HepG2 (cell line): Measurements from ENCODE around the gene VSIG10L2. TPM values are rescaled to one million over a fixed set of nuclear protein-coding genes. Genes with fewer than 3 reads are reported as not detected.

Experiments
- ATAC-seq: fragments of 200-7000 bp; cut with Tn5 transposase; 3 replicates; pipeline ENCODE4 v1.9.1; 2020; ENCODE audit warnings: mild to moderate bottlenecking, moderate library complexity
- BruUV-seq: library from RNA; stranded (reverse); fragments of 400-500 nt; replicated peaks from 2 replicates; lab custom pipeline; 2021; lab: Mats Ljungman, UMichigan
- CTCF ChIA-PET: fragments of 300-600 bp; formaldehyde crosslinking; extraction: SDS; loops from one replicate; lab custom pipeline; 2021; ENCODE audit warnings: low total read pairs, inconsistent platforms, low intra/inter-chr PET ratio; lab: Yijun Ruan, JAX
- POLR2A ChIA-PET: fragments of 350-600 bp; sonication (Branson Sonifier 250); formaldehyde crosslinking; loops from one replicate; lab custom pipeline; 2020; ENCODE audit warnings: antibody characterized with exemption, inconsistent platforms; lab: Yijun Ruan, JAX
- DNase-seq: peaks from one replicate; pipeline ENCODE4 v3.0.0-alpha.2; 2015; ENCODE audit warnings: low spot score
- FAIRE-seq: peaks from 3 replicates; lab custom pipeline; 2011; peaks lifted over from hg19 to GRCh38; lab: Jason Lieb, UNC
- H2AFZ ChIP-seq: one replicate; pipeline ENCODE4 v1.6.1; 2011; ENCODE audit warnings: low read length, inconsistent platforms
- H3K27ac ChIP-seq: fragments of 300-600 bp; 3 replicates; pipeline ENCODE4 v1.8.0; 2011; ENCODE audit warnings: mixed run types, mild to moderate bottlenecking, mixed read lengths, low read length, inconsistent platforms; ENCODE audit not compliant: insufficient read depth; ENCODE audit errors: extremely low read length
- H3K27me3 ChIP-seq, 2 experiments: fragments of 200-600 bp in 1 of 2; 2 replicates in 1 of 2; 3 replicates in 1 of 2; pipeline versions ENCODE4 v1.6.0 to v1.8.0; 2011; ENCODE audit warnings: low read length in 2 of 2, mild to moderate bottlenecking in 2 of 2, moderate library complexity in 2 of 2, inconsistent platforms in 1 of 2; ENCODE audit not compliant: insufficient read depth in 2 of 2, control insufficient read depth in 1 of 2
- H3K36me3 ChIP-seq, 2 experiments: fragments of 200-600 bp in 1 of 2; replicated peaks in 1 of 2; 2 replicates in 1 of 2; 3 replicates in 1 of 2; pipeline versions ENCODE4 v1.5.1 to v1.8.0; 2011; ENCODE audit warnings: low read length in 2 of 2, inconsistent platforms in 1 of 2; ENCODE audit not compliant: insufficient read depth in 2 of 2, control insufficient read depth in 1 of 2
- H3K4me1 ChIP-seq: 2 replicates; pipeline ENCODE4 v1.5.1; 2012; ENCODE audit warnings: low read length, inconsistent platforms; ENCODE audit not compliant: insufficient read depth
- H3K4me2 ChIP-seq: 2 replicates; pipeline ENCODE4 v1.6.0; 2011; ENCODE audit warnings: low read depth, low read length, inconsistent platforms
- H3K4me3 ChIP-seq, 3 experiments: fragments of 200-600 bp in 1 of 3; sonication (generic), shearing (Covaris generic) in 1 of 3; replicated peaks in 1 of 3; 2 replicates each; pipeline ENCODE4 v1.5.1; 2011 to 2016; ENCODE audit warnings: low read length in 3 of 3, inconsistent platforms in 2 of 3, low read depth in 2 of 3, mild to moderate bottlenecking in 2 of 3, control low read depth in 1 of 3, mixed read lengths in 1 of 3; ENCODE audit not compliant: insufficient read depth in 1 of 3
- H3K79me2 ChIP-seq: one replicate; pipeline ENCODE4 v1.6.1; 2011; ENCODE audit warnings: low read length, inconsistent platforms; ENCODE audit not compliant: insufficient read depth
- H3K9ac ChIP-seq: 2 replicates; pipeline ENCODE4 v1.6.0; 2011; ENCODE audit warnings: mild to moderate bottlenecking, low read depth, low read length, inconsistent platforms; ENCODE audit not compliant: insufficient read depth
- H3K9me3 ChIP-seq: 2 replicates; pipeline ENCODE4 v1.5.1; 2012; ENCODE audit warnings: mild to moderate bottlenecking, low read length
- H4K20me1 ChIP-seq: 2 replicates; pipeline ENCODE4 v1.6.0; 2011; ENCODE audit warnings: inconsistent platforms, mild to moderate bottlenecking, low read length, moderate library complexity; ENCODE audit not compliant: insufficient read depth
- ATF7 ChIP-seq, 2 experiments: fragments of 450-650 bp in 1 of 2; sonication (generic) in 1 of 2; formaldehyde crosslinking in 1 of 2; IDR thresholded peaks; 2 replicates each; pipeline versions ENCODE4 v1.4.0 to v1.6.1; 2016 to 2020; ENCODE audit warnings: antibody characterized with exemption in 1 of 2, mild to moderate bottlenecking in 1 of 2, missing genetic modification reagents in 1 of 2
- FOSL1 ChIP-seq: sonication (generic); formaldehyde crosslinking; IDR thresholded peaks from 2 replicates; pipeline ENCODE4 v1.9.0; 2021; ENCODE audit warnings: missing genetic modification reagents, borderline replicate concordance
- MXI1 ChIP-seq: IDR thresholded peaks from 3 replicates; pipeline ENCODE4 v1.6.1; 2012; ENCODE audit warnings: low read depth, low read length, inconsistent platforms, borderline replicate concordance
- TCF12 ChIP-seq, 2 experiments: fragments of 450-650 bp in 1 of 2; sonication (generic) in 1 of 2; formaldehyde crosslinking in 1 of 2; IDR thresholded peaks; 2 replicates each; pipeline versions ENCODE4 v1.6.1 to v1.8.0; 2017 to 2022; ENCODE audit warnings: antibody characterized with exemption in 1 of 2, mild to moderate bottlenecking in 1 of 2, missing genetic modification reagents in 1 of 2, moderate library complexity in 1 of 2
- ZNF563 ChIP-seq: sonication (generic); formaldehyde crosslinking; IDR thresholded peaks from 2 replicates; pipeline ENCODE4 v1.8.0; 2022; ENCODE audit warnings: mild to moderate bottlenecking, moderate library complexity, missing genetic modification reagents
- ZNF687 ChIP-seq: sonication (generic); formaldehyde crosslinking; IDR thresholded peaks from 2 replicates; pipeline ENCODE4 v1.5.1; 2020; ENCODE audit warnings: mild to moderate bottlenecking, missing genetic modification reagents, moderate library complexity
- WGBS: methylation state at CpG from one replicate; pipeline ENCODE4 v1.1.6; 2017; ENCODE audit warnings: low lambda C conversion rate; 5-methylcytosine and 5-hydroxymethylcytosine counted together
- in situ Hi-C: cut with HindIII; loops from 2 replicates; pipeline ENCODE4 v1.10.0; 2017; ENCODE audit warnings: low pct_unique_long_range_greater_than_20kb; ENCODE audit not compliant: extremely low pct_ligation_motif_present
- intact Hi-C: fragments of 100-400 bp; cut with micrococcal nuclease; formaldehyde crosslinking; loops from one replicate; pipeline ENCODE4 v1.10.0; 2022; ENCODE audit not compliant: unreplicated experiment
- polyA plus RNA-seq, 8 experiments: library from polyadenylated mRNA; depleted of rRNA in 3 of 8; stranded (reverse) in 7 of 8; unstranded in 1 of 8; fragments of >200 nt; fragmentation: Illumina TruSeq in 4 of 8; extraction: Trizol in 4 of 8; gene quantifications; 2 replicates each; pipeline versions ENCODE4 v1.2.1 to v1.2.3, GENCODE V29; 2011 to 2016; ENCODE audit warnings: low read depth in 4 of 8, missing spikeins in 1 of 8, mixed read lengths in 1 of 8; ENCODE audit not compliant: insufficient read depth in 1 of 8
- total RNA-seq, 5 experiments: library from RNA; depleted of rRNA; stranded (reverse); fragments of >200 nt; fragmentation: Illumina TruSeq; extraction: Trizol; gene quantifications; 2 replicates each; pipeline ENCODE4 v1.2.3, GENCODE V29; 2016; ENCODE audit warnings: low read depth in 1 of 5

The VSIG10L2 gene
- total and polyA plus RNA-seq, 2 of the 13 experiments (the other 11 are each of a cell fraction or from before 2014, with no cell fraction given), result 0.21 TPM; not detected in 1

- no peak for FAIRE-seq
- no peak for ATAC-seq
Observed at GRCh38 chr11:125977333-125977732, 31.5 kb downstream of the VSIG10L2 start.

More at GRCh38 chr11:125977333-125977732, 31.5 kb downstream of the VSIG10L2 start:
- H3K9me3 ChIP-seq, result no peaks in the 10 kb centered on the region
- no peak for DNase-seq
- 100% methylated on average over 3 of the region's 3 CpGs for WGBS
- no peak for TF ChIP-seq ZNF687 (CRISPR knock-in tag)
- TF ChIP-seq TCF12 (IDR thresholded peaks at IDR 0.05), result no peak
- no peak for TF ChIP-seq TCF12 (CRISPR knock-in tag; IDR thresholded peaks at IDR 0.05)
- TF ChIP-seq MXI1, result no peak
- no peak for TF ChIP-seq FOSL1 (CRISPR knock-in tag)
- no peak for TF ChIP-seq ZNF563 (CRISPR knock-in tag)
- peak; percentile 66; the same call in 1 of the 2 replicates for TF ChIP-seq ATF7 (IDR thresholded peaks at IDR 0.05)
- no peak for TF ChIP-seq ATF7 (CRISPR knock-in tag; IDR thresholded peaks at IDR 0.05)
- TF ChIP-seq, all 625 proteins: peak for 1
- Histone ChIP-seq H3K36me3 (peaks cover 0 to 5% of the 10 kb centered on the region in 2 experiments; a peak in 3 of 5 replicates), H3K4me2 (no peak overlapping the region), H4K20me1 (no peaks in the 10 kb centered on the region), H3K4me1 (peaks cover 21% of the 10 kb centered on the region), H3K4me3 (no peak overlapping the region), H3K79me2 (no peaks in the 10 kb centered on the region), H3K27me3 (no peaks in the 10 kb centered on the region), H2AFZ (no peak overlapping the region), H3K9ac (no peak overlapping the region), H3K27ac (no peak overlapping the region)
- ChIA-PET CTCF (no interaction called here), POLR2A (no interaction called here)
- intact Hi-C loops (no loop called here), in situ Hi-C loops (no loop called here)
- BruUV-seq, result no TSS peak
